H1 (cell line): Measurements from ENCODE around the gene CLEC2D. TPM values are rescaled to one million over a fixed set of nuclear protein-coding genes. Genes with fewer than 3 reads are reported as not detected.
A peak's percentile ranks its signal among the peaks of the same experiment; 100 is the strongest.

ENCODE experiments used
- CTCF ChIA-PET: fragments of 300-600 bp; sonication (Branson Sonifier 250); formaldehyde crosslinking; loops from one replicate; lab custom pipeline; 2021; ENCODE audit not compliant: partially characterized antibody; lab: Charles Lee
- POLR2A ChIA-PET: fragments of 300-600 bp; sonication (Branson Sonifier 250); formaldehyde crosslinking; loops from one replicate; lab custom pipeline; 2021; ENCODE audit warnings: inconsistent platforms; ENCODE audit not compliant: partially characterized antibody; lab: Charles Lee
- DNase-seq, 2 experiments: peaks; one replicate each; pipeline versions ENCODE4 v3.0.0 to v3.0.0-alpha.2; 2010 to 2022; ENCODE audit warnings: low spot score in 2 of 2, low read depth in 1 of 2, mixed read lengths in 1 of 2
- FAIRE-seq: peaks from 2 replicates; lab custom pipeline; 2011; peaks lifted over from hg19 to GRCh38; lab: Jason Lieb, UNC
- H2AFZ ChIP-seq: 2 replicates; pipeline ENCODE4 v1.8.1; 2012; ENCODE audit warnings: low read length, inconsistent platforms
- H2AK5ac ChIP-seq: 2 replicates; pipeline ENCODE4 v1.6.1; 2013; ENCODE audit warnings: low read depth, low read length
- H2BK120ac ChIP-seq: replicated peaks from 2 replicates; pipeline ENCODE3; 2013; ENCODE audit warnings: low read depth, low read length, inconsistent platforms
- H2BK12ac ChIP-seq: 2 replicates; pipeline ENCODE4 v1.6.1; 2013; ENCODE audit warnings: low read depth, low read length
- H2BK15ac ChIP-seq: 2 replicates; pipeline ENCODE4 v1.6.1; 2013; ENCODE audit warnings: low read length
- H2BK20ac ChIP-seq: 2 replicates; pipeline ENCODE4 v1.6.1; 2013; ENCODE audit warnings: low read length
- H2BK5ac ChIP-seq: 2 replicates; pipeline ENCODE4 v1.6.1; 2013; ENCODE audit warnings: low read depth, low read length
- H3K14ac ChIP-seq: 2 replicates; pipeline ENCODE4 v1.6.1; 2013; ENCODE audit warnings: inconsistent platforms; ENCODE audit not compliant: insufficient read length
- H3K18ac ChIP-seq: 2 replicates; pipeline ENCODE4 v1.6.1; 2013; ENCODE audit warnings: low read length; ENCODE audit errors: extremely low read depth
- H3K23ac ChIP-seq: 2 replicates; pipeline ENCODE4 v1.6.1; 2013; ENCODE audit warnings: inconsistent platforms; ENCODE audit not compliant: insufficient read length
- H3K23me2 ChIP-seq: 2 replicates; pipeline ENCODE4 v1.6.1; 2013; ENCODE audit warnings: low read depth, low read length
- H3K27ac ChIP-seq: 2 replicates; pipeline ENCODE4 v1.6.1; 2011; ENCODE audit warnings: low read depth, low read length, inconsistent platforms
- H3K27me3 ChIP-seq, 4 experiments: replicated peaks in 1 of 4; 1 replicate in 1 of 4; 2 replicates in 3 of 4; pipeline versions ENCODE4 v1.6.1 to v1.8.1; 2011 to 2013; ENCODE audit warnings: low read length in 3 of 4, mild to moderate bottlenecking in 3 of 4, inconsistent platforms in 2 of 4, mixed read lengths in 2 of 4, moderate library complexity in 1 of 4; ENCODE audit not compliant: control insufficient read depth in 3 of 4, insufficient read depth in 3 of 4; ENCODE audit errors: extremely low read depth in 1 of 4
- H3K36me3 ChIP-seq, 4 experiments: 2 replicates each; pipeline versions ENCODE4 v1.6.1 to v1.8.1; 2011 to 2013; ENCODE audit warnings: mild to moderate bottlenecking in 4 of 4, low read length in 3 of 4, moderate library complexity in 2 of 4, control low read depth in 1 of 4, inconsistent platforms in 1 of 4; ENCODE audit not compliant: insufficient read depth in 4 of 4, control insufficient read depth in 2 of 4
- H3K4ac ChIP-seq: replicated peaks from 2 replicates; pipeline ENCODE3; 2013; ENCODE audit warnings: low read length, low read depth, mixed read lengths, inconsistent platforms; ENCODE audit not compliant: insufficient read length
- H3K4me1 ChIP-seq, 4 experiments: replicated peaks in 1 of 4; 1 replicate in 1 of 4; 2 replicates in 3 of 4; pipeline versions ENCODE4 v1.6.1 to v1.8.1; 2011 to 2013; ENCODE audit warnings: low read length in 3 of 4, inconsistent platforms in 2 of 4, mixed read lengths in 1 of 4; ENCODE audit not compliant: insufficient read depth in 4 of 4, control insufficient read depth in 3 of 4
- H3K4me2 ChIP-seq, 2 experiments: 2 replicates each; pipeline versions ENCODE4 v1.6.1 to v1.8.1; 2011 to 2013; ENCODE audit warnings: low read depth in 2 of 2, low read length in 2 of 2, control low read depth in 1 of 2, inconsistent platforms in 1 of 2, mild to moderate bottlenecking in 1 of 2; ENCODE audit not compliant: insufficient read depth in 1 of 2
- H3K4me3 ChIP-seq, 4 experiments: fragments of 200-600, 300-600 bp in 1 of 4; sonication (generic), shearing (Covaris generic), sonication (Bioruptor Twin) in 1 of 4; 2 replicates each; pipeline versions ENCODE4 v1.5.1 to v1.8.1; 2011 to 2016; ENCODE audit warnings: low read length in 4 of 4, low read depth in 3 of 4, control low read depth in 2 of 4, inconsistent platforms in 2 of 4, mild to moderate bottlenecking in 2 of 4, mixed read lengths in 1 of 4, moderate library complexity in 1 of 4; ENCODE audit not compliant: insufficient read depth in 2 of 4; ENCODE audit errors: extremely low read depth in 1 of 4
- H3K56ac ChIP-seq: replicated peaks from 2 replicates; pipeline ENCODE3; 2013; ENCODE audit warnings: low read depth, mild to moderate bottlenecking, mixed read lengths, low read length, inconsistent platforms; ENCODE audit not compliant: insufficient read length
- H3K79me1 ChIP-seq: 2 replicates; pipeline ENCODE4 v1.6.1; 2013; ENCODE audit warnings: low read depth, low read length, control low read depth
- H3K79me2 ChIP-seq, 2 experiments: 2 replicates each; pipeline versions ENCODE4 v1.6.1 to v1.8.1; 2012 to 2013; ENCODE audit warnings: low read length in 2 of 2, mild to moderate bottlenecking in 2 of 2, inconsistent platforms in 1 of 2; ENCODE audit not compliant: insufficient read depth in 2 of 2, control insufficient read depth in 1 of 2
- H3K9ac ChIP-seq, 4 experiments: replicated peaks in 1 of 4; 1 replicate in 1 of 4; 2 replicates in 3 of 4; pipeline versions ENCODE4 v1.6.1 to v1.8.1; 2011 to 2013; ENCODE audit warnings: low read depth in 3 of 4, low read length in 3 of 4, control low read depth in 2 of 4, mild to moderate bottlenecking in 2 of 4, moderate library complexity in 2 of 4, inconsistent platforms in 1 of 4; ENCODE audit errors: extremely low read depth in 1 of 4
- H3K9me3 ChIP-seq, 2 experiments: 2 replicates each; pipeline versions ENCODE4 v1.6.1 to v1.8.1; 2012 to 2013; ENCODE audit warnings: mild to moderate bottlenecking in 2 of 2, moderate library complexity in 2 of 2, control low read depth in 1 of 2, inconsistent platforms in 1 of 2, low read depth in 1 of 2, low read length in 1 of 2, mixed read lengths in 1 of 2; ENCODE audit not compliant: insufficient read depth in 2 of 2
- H4K20me1 ChIP-seq, 2 experiments: replicated peaks in 1 of 2; 2 replicates each; pipeline versions ENCODE3 to v1.8.1; 2011 to 2013; ENCODE audit warnings: inconsistent platforms in 2 of 2, low read length in 2 of 2, mild to moderate bottlenecking in 1 of 2; ENCODE audit not compliant: insufficient read depth in 2 of 2, control insufficient read depth in 1 of 2
- H4K5ac ChIP-seq: 2 replicates; pipeline ENCODE4 v1.6.1; 2013; ENCODE audit warnings: low read length, low read depth, mixed read lengths, inconsistent platforms; ENCODE audit not compliant: insufficient read length
- H4K8ac ChIP-seq: 2 replicates; pipeline ENCODE4 v1.8.0; 2013; ENCODE audit warnings: mild to moderate bottlenecking, moderate library complexity, low read length, inconsistent platforms; ENCODE audit not compliant: insufficient read depth; ENCODE audit errors: extremely low read depth
- H4K91ac ChIP-seq: replicated peaks from 2 replicates; pipeline ENCODE3; 2013; ENCODE audit warnings: low read length, mixed read lengths, inconsistent platforms; ENCODE audit not compliant: insufficient read length
- ASH2L ChIP-seq: fragments of 200-600, 300-600 bp; sonication (generic); IDR thresholded peaks from one replicate; pipeline ENCODE4 v1.7.1; 2017; ENCODE audit warnings: low read length
- BACH1 ChIP-seq: IDR thresholded peaks from 2 replicates; pipeline ENCODE4 v1.6.1; 2012; ENCODE audit warnings: low read length, improper control_type of control experiment
- CHD2 ChIP-seq: IDR thresholded peaks from 2 replicates; pipeline ENCODE4 v1.6.1; 2012; ENCODE audit warnings: low read length, improper control_type of control experiment
- CTCF ChIP-seq, 3 experiments: IDR thresholded peaks; 1 replicate in 2 of 3; 2 replicates in 1 of 3; pipeline versions ENCODE4 v1.5.1 to v1.6.1; 2011; ENCODE audit warnings: low read length in 3 of 3, mild to moderate bottlenecking in 3 of 3, inconsistent platforms in 2 of 3, low read depth in 1 of 3, moderate library complexity in 1 of 3; ENCODE audit not compliant: insufficient read depth in 1 of 3; ENCODE audit errors: control extremely low read depth in 1 of 3
- E2F6 ChIP-seq: IDR thresholded peaks from 2 replicates; pipeline ENCODE4 v1.6.1; 2012; ENCODE audit warnings: inconsistent platforms
- FOSL1 ChIP-seq: IDR thresholded peaks from 2 replicates; pipeline ENCODE4 v1.6.1; 2011; ENCODE audit warnings: mild to moderate bottlenecking, low read depth, low read length, moderate library complexity; ENCODE audit not compliant: insufficient read depth
- RBBP5 ChIP-seq: IDR thresholded peaks from 2 replicates; pipeline ENCODE4 v1.7.1; 2012; ENCODE audit warnings: low read depth, mild to moderate bottlenecking, inconsistent platforms, low read length, moderate library complexity, borderline replicate concordance
- WGBS, 2 experiments: shearing (Covaris generic) in 1 of 2; methylation state at CpG; one replicate each; pipeline versions ENCODE4 v1.1.6 to v1.1.7; 2013 to 2015; ENCODE audit warnings: low lambda C conversion rate in 2 of 2, mixed read lengths in 2 of 2, inconsistent platforms in 1 of 2, low coverage in 1 of 2, missing lambda C conversion rate in 1 of 2; ENCODE audit not compliant: insufficient replicate concordance in 2 of 2, insufficient coverage in 1 of 2, insufficient read length in 1 of 2; ENCODE audit errors: extremely low coverage in 1 of 2, missing lambda C conversion rate in 1 of 2; 5-methylcytosine and 5-hydroxymethylcytosine counted together
- polyA plus RNA-seq, 7 experiments: library from polyadenylated mRNA; depleted of rRNA in 3 of 7; stranded (reverse) in 5 of 7; unstranded in 2 of 7; fragments of >200 nt in 5 of 7; fragments of 200-250 nt in 2 of 7; gene quantifications; 1 replicate in 5 of 7; 2 replicates in 1 of 7; 4 replicates in 1 of 7; pipeline versions ENCODE4 v1.2.1 to v1.2.3, GENCODE V29; 2011 to 2013; ENCODE audit warnings: missing spikeins in 2 of 7, mixed read lengths in 2 of 7
- total RNA-seq: library from RNA; stranded (reverse); fragmentation: NEBNext Ultra II Directional; extraction: Animal tissue kit (Norgen Biotek cat#: 25700); gene quantifications from 2 replicates; pipeline ENCODE4 v1.2.1, GENCODE V29; 2021

CLEC2D gene
- total and polyA plus RNA-seq, 2 of the 8 experiments (the other 6 are each of a cell fraction or from before 2014, with no cell fraction given) = 4.2 to 6.2 TPM

DNA sequence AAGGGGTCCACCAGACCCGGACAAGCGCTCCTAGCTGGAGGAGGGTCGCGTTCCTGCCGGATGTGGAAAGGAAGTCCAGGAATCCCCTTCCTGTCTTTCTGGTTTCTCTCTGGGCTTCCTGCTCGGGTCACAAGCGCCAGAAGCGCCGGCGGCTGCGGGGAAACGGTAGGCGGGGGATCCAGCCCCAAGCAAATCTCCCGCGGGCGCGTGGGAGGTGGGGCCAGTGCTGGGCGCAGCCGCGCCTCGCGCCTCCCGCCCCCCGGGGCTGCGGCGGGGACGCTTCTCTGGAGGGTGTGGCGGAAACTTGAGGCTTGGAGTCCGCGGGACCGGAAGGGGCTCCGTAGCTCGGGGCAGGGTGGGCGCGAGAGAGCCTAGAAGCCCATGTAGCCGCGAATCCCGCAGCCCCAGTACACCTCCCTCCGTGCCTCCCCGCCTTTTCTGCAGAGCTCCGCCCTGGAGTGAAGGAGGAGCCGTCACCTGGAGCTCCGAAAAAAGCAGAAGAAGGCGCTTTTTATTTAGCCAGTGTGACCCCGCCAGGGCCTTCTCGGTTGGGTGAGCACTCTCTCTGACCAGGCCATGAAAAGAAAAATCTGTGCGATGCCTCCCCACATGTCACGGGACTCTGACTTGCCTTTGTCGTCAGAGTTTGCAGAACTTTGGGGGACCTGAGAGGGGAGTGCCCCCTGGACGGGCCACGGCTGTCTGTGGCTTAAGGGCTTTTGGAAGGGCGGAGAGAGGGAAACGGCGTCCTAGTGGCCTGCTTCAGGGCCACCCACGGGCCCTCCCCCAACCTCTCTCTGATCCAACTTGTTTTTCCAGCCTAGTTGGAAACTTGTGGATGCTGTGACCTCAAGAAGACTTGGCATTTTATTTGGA lies 21.4 kb upstream of the CLEC2D start:
- H2BK20ac ChIP-seq = no peak overlapping the region
- H3K27ac ChIP-seq = peak overlapping the region; percentile 69
- no peaks in the 10 kb centered on the region for H3K27me3 ChIP-seq
- H3K4me3 ChIP-seq = peak overlapping the region; percentile 63 to 85 (median 80)
- WGBS, 2 experiments = 1% methylated on average over 54 of the region's 55 CpGs; no CpG with 5 or more reads in 1 of the 2 experiments
- H4K20me1 ChIP-seq = no peaks in the 10 kb centered on the region
- H2BK15ac ChIP-seq = no peak overlapping the region
- H3K18ac ChIP-seq = peak overlapping the region; percentile 83
- POLR2A ChIA-PET = interaction anchor here (0.8 to 2.1 kb wide), 11 partner anchors 8 to 450 kb away, joined by 3 to 10 read pairs (median 5); no protein-coding TSS in a partner anchor
- peak overlapping the region; percentile 83 to 92 for H3K4me2 ChIP-seq
- H3K9ac ChIP-seq = peak overlapping the region in 3 of 4 experiments; percentile 68 to 81 (median 80); a peak in 6 of 7 replicates
- H4K91ac ChIP-seq = no peak overlapping the region
- peaks cover 0 to 30% of the 10 kb centered on the region in 2 experiments; a peak in 3 of 4 replicates for H3K79me2 ChIP-seq
- H2BK12ac ChIP-seq = peak overlapping the region; percentile 32; the same call in 1 of the 2 replicates
- H3K79me1 ChIP-seq = no peaks in the 10 kb centered on the region
- H3K56ac ChIP-seq = no peak overlapping the region
- H4K5ac ChIP-seq = peak overlapping the region; percentile 45
- H3K23me2 ChIP-seq = peaks cover 11% of the 10 kb centered on the region; the same call in 1 of the 2 replicates
- H3K14ac ChIP-seq = no peak overlapping the region
- H2AK5ac ChIP-seq = no peak overlapping the region
- peaks cover 2 to 7% (median 5%) of the 10 kb centered on the region in 4 experiments; a peak in 3 of 7 replicates for H3K4me1 ChIP-seq
- H3K23ac ChIP-seq = no peak overlapping the region
- H3K9me3 ChIP-seq = no peaks in the 10 kb centered on the region
- FAIRE-seq (no peak), DNase-seq (peak; percentile 41 to 80)
- peak overlapping the region; percentile 86 for H2AFZ ChIP-seq
- H3K36me3 ChIP-seq = peaks cover 0 to 3% (median 0%) of the 10 kb centered on the region in 4 experiments; a peak in 1 of 8 replicates
- no peak overlapping the region for H3K4ac ChIP-seq
- H2BK5ac ChIP-seq = peak overlapping the region; percentile 85
- H2BK120ac ChIP-seq = no peak overlapping the region
- CTCF ChIA-PET = interaction anchor here (0.9 to 1.9 kb wide), 6 partner anchors 14 to 179 kb away, joined by 3 to 5 read pairs (median 3); no protein-coding TSS in a partner anchor
- peak overlapping the region; percentile 73; the same call in 1 of the 2 replicates for H4K8ac ChIP-seq
- TF ChIP-seq CHD2 (no peak), RBBP5 (peak; percentile 73), CTCF (IDR thresholded peaks at IDR 0.05; ENCODE audit: control extremely low read depth in 1 of 3, insufficient read depth in 1 of 3, low read depth in 1 of 3, low read length in 3 of 3) (no peak), ASH2L (peak; percentile 62), BACH1 (no peak), E2F6 (no peak), FOSL1 (no peak)
